Measurements from ENCODE around the gene SMIM14. TPM values are rescaled to one million over a fixed set of nuclear protein-coding genes. Genes with fewer than 3 reads are reported as not detected.

SMIM14 gene
- total RNA-seq, 1 experiment from 2014 or later: 14.5 TPM

DNA sequence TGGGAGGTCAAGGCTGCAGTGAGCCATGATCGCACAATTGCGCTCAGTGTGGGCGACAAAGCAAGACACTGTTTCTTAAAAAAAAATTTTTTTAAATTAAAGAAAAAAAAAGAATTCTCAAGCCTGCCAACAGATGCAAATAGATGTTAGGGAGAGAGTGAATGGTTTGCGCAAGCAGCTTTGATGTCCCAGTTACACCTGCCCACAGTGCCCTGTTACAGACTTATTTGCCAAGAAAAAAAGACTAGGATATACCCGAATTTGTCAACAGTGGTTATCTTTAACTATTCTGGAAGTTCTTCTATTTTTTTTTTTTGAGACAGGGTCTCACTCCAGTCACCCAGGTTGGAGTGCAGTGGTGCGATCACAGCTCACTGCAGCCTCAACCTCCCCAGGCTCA is 67.2 kb downstream of the SMIM14 start:
- Histone ChIP-seq H3K27me3 (replicated peaks; ENCODE audit: insufficient read depth, low read depth, low read length, poor library complexity) (no peaks in the 10 kb centered on the region), H3K4me3 (ENCODE audit: low read depth, low read length, poor library complexity, severe bottlenecking) (no peak overlapping the region), H3K27ac (ENCODE audit: low read depth, low read length, poor library complexity, severe bottlenecking) (no peak overlapping the region), H3K36me3 (ENCODE audit: insufficient read depth, low read length, poor library complexity, severe bottlenecking) (no peaks in the 10 kb centered on the region), H3K4me1 (ENCODE audit: insufficient read depth, low read length, poor library complexity, severe bottlenecking) (no peaks in the 10 kb centered on the region), H3K9me3 (ENCODE audit: low read depth, low read length, poor library complexity, severe bottlenecking) (no peaks in the 10 kb centered on the region)
- POLR2A ChIA-PET (ENCODE audit: low non-redundant PET): no interaction called here
- no TSS peak for BruUV-seq (replicated peaks)
- CTCF ChIA-PET: no interaction called here
- TF ChIP-seq, protein P1, sequence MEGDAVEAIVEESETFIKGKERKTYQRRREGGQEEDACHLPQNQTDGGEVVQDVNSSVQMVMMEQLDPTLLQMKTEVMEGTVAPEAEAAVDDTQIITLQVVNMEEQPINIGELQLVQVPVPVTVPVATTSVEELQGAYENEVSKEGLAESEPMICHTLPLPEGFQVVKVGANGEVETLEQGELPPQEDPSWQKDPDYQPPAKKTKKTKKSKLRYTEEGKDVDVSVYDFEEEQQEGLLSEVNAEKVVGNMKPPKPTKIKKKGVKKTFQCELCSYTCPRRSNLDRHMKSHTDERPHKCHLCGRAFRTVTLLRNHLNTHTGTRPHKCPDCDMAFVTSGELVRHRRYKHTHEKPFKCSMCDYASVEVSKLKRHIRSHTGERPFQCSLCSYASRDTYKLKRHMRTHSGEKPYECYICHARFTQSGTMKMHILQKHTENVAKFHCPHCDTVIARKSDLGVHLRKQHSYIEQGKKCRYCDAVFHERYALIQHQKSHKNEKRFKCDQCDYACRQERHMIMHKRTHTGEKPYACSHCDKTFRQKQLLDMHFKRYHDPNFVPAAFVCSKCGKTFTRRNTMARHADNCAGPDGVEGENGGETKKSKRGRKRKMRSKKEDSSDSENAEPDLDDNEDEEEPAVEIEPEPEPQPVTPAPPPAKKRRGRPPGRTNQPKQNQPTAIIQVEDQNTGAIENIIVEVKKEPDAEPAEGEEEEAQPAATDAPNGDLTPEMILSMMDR (conservative IDR thresholded peaks at IDR 0.05; ENCODE audit: low read depth, low read length): no peak
- TF ChIP-seq EZH2 (IDR thresholded peaks at IDR 0.05; ENCODE audit: borderline replicate concordance, low read depth, low read length, poor library complexity, severe bottlenecking): no peak
- intact Hi-C loops (cut with micrococcal nuclease; ENCODE audit: unreplicated experiment): no loop called here
- no peak for DNase-seq (ENCODE audit: low spot score)

DNA sequence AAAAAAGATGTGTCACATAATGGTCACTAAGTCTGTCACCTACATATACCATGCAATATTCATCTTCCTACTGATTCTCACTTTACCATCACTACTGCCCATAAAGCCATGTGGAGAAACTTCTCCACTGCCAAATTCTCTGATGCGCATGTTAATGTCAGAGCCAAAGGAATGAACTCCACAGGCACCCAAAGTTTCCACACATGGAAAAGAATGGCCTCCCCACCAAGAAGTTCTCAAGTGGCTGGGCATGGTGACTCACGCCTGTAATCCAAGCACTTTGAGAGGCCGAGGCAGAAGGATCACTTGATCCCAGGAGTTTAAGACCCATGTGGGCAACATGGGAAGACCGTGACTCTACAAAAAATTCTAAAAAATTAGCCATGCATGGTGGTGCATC is 67.6 kb downstream of the SMIM14 start:
- DNase-seq (ENCODE audit: low spot score): no peak
- POLR2A ChIA-PET (ENCODE audit: low non-redundant PET): no interaction called here
- H3K4me1 ChIP-seq (ENCODE audit: insufficient read depth, low read length, poor library complexity, severe bottlenecking): no peaks in the 10 kb centered on the region
- no peak for TF ChIP-seq EZH2 (IDR thresholded peaks at IDR 0.05; ENCODE audit: borderline replicate concordance, low read depth, low read length, poor library complexity, severe bottlenecking)
- TF ChIP-seq, protein P1 (conservative IDR thresholded peaks at IDR 0.05; ENCODE audit: low read depth, low read length): no peak
- no peak overlapping the region for H3K27ac ChIP-seq (ENCODE audit: low read depth, low read length, poor library complexity, severe bottlenecking)
- CTCF ChIA-PET: no interaction called here
- intact Hi-C loops (cut with micrococcal nuclease; ENCODE audit: unreplicated experiment): no loop called here
- no peaks in the 10 kb centered on the region for H3K27me3 ChIP-seq (replicated peaks; ENCODE audit: insufficient read depth, low read depth, low read length, poor library complexity)
- no peaks in the 10 kb centered on the region for H3K36me3 ChIP-seq (ENCODE audit: insufficient read depth, low read length, poor library complexity, severe bottlenecking)
- H3K9me3 ChIP-seq (ENCODE audit: low read depth, low read length, poor library complexity, severe bottlenecking): no peaks in the 10 kb centered on the region
- H3K4me3 ChIP-seq (ENCODE audit: low read depth, low read length, poor library complexity, severe bottlenecking): no peak overlapping the region
- BruUV-seq (replicated peaks): no TSS peak

DNA sequence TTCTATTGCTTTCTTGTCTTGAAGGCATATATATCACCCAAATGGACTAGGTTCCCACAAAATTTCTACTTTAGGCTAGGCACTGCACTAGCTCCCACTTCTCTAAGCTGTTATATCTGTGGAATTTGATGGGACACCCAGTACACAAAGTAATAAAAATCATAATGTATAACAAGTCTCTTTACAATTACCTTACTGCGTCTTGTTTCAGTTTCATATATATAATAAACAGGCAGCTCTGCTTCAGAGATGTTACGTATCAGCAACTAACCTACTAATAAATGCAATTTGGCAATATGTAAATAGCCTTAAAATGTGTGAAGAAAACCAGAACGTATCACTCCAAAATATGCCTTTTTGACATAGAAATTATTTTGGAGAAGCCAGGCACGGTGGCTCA is 69.5 kb downstream of the SMIM14 start:
- intact Hi-C loops (cut with micrococcal nuclease; ENCODE audit: unreplicated experiment): no loop called here
- BruUV-seq (replicated peaks): no TSS peak
- peaks cover 4% of the 10 kb centered on the region for H3K9me3 ChIP-seq (ENCODE audit: low read depth, low read length, poor library complexity, severe bottlenecking)
- no peaks in the 10 kb centered on the region for H3K27me3 ChIP-seq (replicated peaks; ENCODE audit: insufficient read depth, low read depth, low read length, poor library complexity)
- no peaks in the 10 kb centered on the region for H3K4me1 ChIP-seq (ENCODE audit: insufficient read depth, low read length, poor library complexity, severe bottlenecking)
- no peak overlapping the region for H3K4me3 ChIP-seq (ENCODE audit: low read depth, low read length, poor library complexity, severe bottlenecking)
- H3K36me3 ChIP-seq (ENCODE audit: insufficient read depth, low read length, poor library complexity, severe bottlenecking): no peaks in the 10 kb centered on the region
- no peak for DNase-seq (ENCODE audit: low spot score)
- TF ChIP-seq EZH2 (IDR thresholded peaks at IDR 0.05; ENCODE audit: borderline replicate concordance, low read depth, low read length, poor library complexity, severe bottlenecking): no peak
- TF ChIP-seq, protein P1 (conservative IDR thresholded peaks at IDR 0.05; ENCODE audit: low read depth, low read length): no peak
- no peak overlapping the region for H3K27ac ChIP-seq (ENCODE audit: low read depth, low read length, poor library complexity, severe bottlenecking)
- CTCF ChIA-PET: no interaction called here
- POLR2A ChIA-PET (ENCODE audit: low non-redundant PET): no interaction called here
